GM10847 (cell line): ENCODE results near the gene SARS1.

Source experiments
- POLR2A ChIP-seq: IDR thresholded peaks from 2 replicates; pipeline ENCODE4 v1.6.1; 2011; ENCODE audit not compliant: insufficient read length; ENCODE audit errors: extremely low read depth

SARS1 gene

GRCh38 chr1:109282952-109283747 lies 69.4 kb downstream of the SARS1 start, which contains the start of gene PSRC1:
Gene PSRC1, minus strand, starts transcription at chr1:109283145.
- TF ChIP-seq POLR2A, result peak; percentile 52

GRCh38 chr1:109283748-109284600 lies 70.3 kb downstream of the SARS1 start:
- TF ChIP-seq POLR2A, result no peak
